Fibroblast of lung (primary cell): ENCODE measurements around the gene PLAC1. TPM values are rescaled to one million over a fixed set of nuclear protein-coding genes. Genes with fewer than 3 reads are reported as not detected.

Source experiments
- DNase-seq, 2 donors: peaks; one replicate each; pipeline versions ENCODE4 v3.0.0 to v3.0.0-alpha.2; 2010; ENCODE audit warnings: low read depth in 2 of 2
- H2AFZ ChIP-seq: 2 replicates; pipeline ENCODE4 v1.5.1; 2012; ENCODE audit warnings: low read length, control low read depth, inconsistent platforms
- H3K27ac ChIP-seq: 2 replicates; pipeline ENCODE4 v1.5.1; 2011; ENCODE audit warnings: low read length, control low read depth; ENCODE audit not compliant: insufficient read depth
- H3K27me3 ChIP-seq: 2 replicates; pipeline ENCODE4 v1.5.1; 2011; ENCODE audit warnings: mild to moderate bottlenecking, low read length; ENCODE audit not compliant: control insufficient read depth, insufficient read depth
- H3K36me3 ChIP-seq: 2 replicates; pipeline ENCODE4 v1.5.1; 2011; ENCODE audit warnings: low read length; ENCODE audit not compliant: control insufficient read depth, insufficient read depth
- H3K4me1 ChIP-seq: 2 replicates; pipeline ENCODE4 v1.5.1; 2011; ENCODE audit warnings: low read length; ENCODE audit not compliant: control insufficient read depth, insufficient read depth; ENCODE audit errors: extremely low read depth
- H3K4me2 ChIP-seq: 2 replicates; pipeline ENCODE4 v1.5.1; 2011; ENCODE audit warnings: low read length, control low read depth; ENCODE audit not compliant: insufficient read depth; ENCODE audit errors: extremely low read depth
- H3K4me3 ChIP-seq, 4 experiments: fragments of 200-600 bp in 1 of 4; sonication (generic) in 1 of 4; replicated peaks in 1 of 4; 2 replicates each; pipeline ENCODE4 v1.5.1; 2011 to 2016; ENCODE audit warnings: low read length in 4 of 4, low read depth in 3 of 4, mild to moderate bottlenecking in 3 of 4, control low read depth in 2 of 4, inconsistent platforms in 1 of 4, mixed read lengths in 1 of 4; ENCODE audit not compliant: insufficient read depth in 1 of 4; ENCODE audit errors: control extremely low read depth in 1 of 4
- H3K79me2 ChIP-seq: 2 replicates; pipeline ENCODE4 v1.5.1; 2012; ENCODE audit warnings: mild to moderate bottlenecking, low read length, inconsistent platforms; ENCODE audit not compliant: control insufficient read depth, insufficient read depth
- H3K9ac ChIP-seq: 2 replicates; pipeline ENCODE4 v1.5.1; 2011; ENCODE audit warnings: mild to moderate bottlenecking, low read length, control low read depth; ENCODE audit not compliant: insufficient read depth
- H3K9me3 ChIP-seq: 2 replicates; pipeline ENCODE4 v1.5.1; 2012; ENCODE audit warnings: low read depth, low read length; ENCODE audit not compliant: control insufficient read depth, insufficient read depth
- H4K20me1 ChIP-seq: 2 replicates; pipeline ENCODE4 v1.5.1; 2011; ENCODE audit warnings: low read length; ENCODE audit not compliant: control insufficient read depth, insufficient read depth; ENCODE audit errors: extremely low read depth
- CTCF ChIP-seq, 2 donors: IDR thresholded peaks in 1 of 2; conservative IDR thresholded peaks in 1 of 2; 1 replicate in 1 of 2; 2 replicates in 1 of 2; pipeline ENCODE4 v1.5.1; 2011 to 2012; ENCODE audit warnings: low read length in 2 of 2, control low read depth in 1 of 2, inconsistent platforms in 1 of 2, low read depth in 1 of 2, mild to moderate bottlenecking in 1 of 2
- EZH2 ChIP-seq: IDR thresholded peaks from 2 replicates; pipeline ENCODE4 v1.5.1; 2012; ENCODE audit warnings: low read length, control low read depth, mild to moderate bottlenecking; ENCODE audit errors: missing control alignments
- polyA minus RNA-seq: library from RNA; depleted of rRNA, polyadenylated mRNA; stranded (reverse); fragments of >200 nt; gene quantifications from 2 replicates; pipeline ENCODE4 v1.2.3, GENCODE V29; 2011; ENCODE audit warnings: low replicate concordance
- polyA plus RNA-seq, 2 donors: library from polyadenylated mRNA; depleted of rRNA in 1 of 2; stranded (reverse) in 1 of 2; unstranded in 1 of 2; fragments of >200 nt; gene quantifications; 2 replicates each; pipeline ENCODE4 v1.2.1, GENCODE V29; 2011 to 2012; ENCODE audit warnings: missing spikeins in 1 of 2
- total RNA-seq: library from RNA; depleted of rRNA; stranded (reverse); fragments of >200 nt; gene quantifications from 2 replicates; pipeline ENCODE4 v1.2.1, GENCODE V29; 2014

PLAC1 gene, protein sequence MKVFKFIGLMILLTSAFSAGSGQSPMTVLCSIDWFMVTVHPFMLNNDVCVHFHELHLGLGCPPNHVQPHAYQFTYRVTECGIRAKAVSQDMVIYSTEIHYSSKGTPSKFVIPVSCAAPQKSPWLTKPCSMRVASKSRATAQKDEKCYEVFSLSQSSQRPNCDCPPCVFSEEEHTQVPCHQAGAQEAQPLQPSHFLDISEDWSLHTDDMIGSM
- total RNA-seq: 0.17 and 0.26 TPM in 2 replicates
- 0.22 and 0.26 TPM in 2 replicates for polyA plus RNA-seq
- 0.20 TPM in 1 of 2 replicates, not detected in the other for polyA plus RNA-seq (2012)
- not detected in 2 replicates for polyA minus RNA-seq

DNA sequence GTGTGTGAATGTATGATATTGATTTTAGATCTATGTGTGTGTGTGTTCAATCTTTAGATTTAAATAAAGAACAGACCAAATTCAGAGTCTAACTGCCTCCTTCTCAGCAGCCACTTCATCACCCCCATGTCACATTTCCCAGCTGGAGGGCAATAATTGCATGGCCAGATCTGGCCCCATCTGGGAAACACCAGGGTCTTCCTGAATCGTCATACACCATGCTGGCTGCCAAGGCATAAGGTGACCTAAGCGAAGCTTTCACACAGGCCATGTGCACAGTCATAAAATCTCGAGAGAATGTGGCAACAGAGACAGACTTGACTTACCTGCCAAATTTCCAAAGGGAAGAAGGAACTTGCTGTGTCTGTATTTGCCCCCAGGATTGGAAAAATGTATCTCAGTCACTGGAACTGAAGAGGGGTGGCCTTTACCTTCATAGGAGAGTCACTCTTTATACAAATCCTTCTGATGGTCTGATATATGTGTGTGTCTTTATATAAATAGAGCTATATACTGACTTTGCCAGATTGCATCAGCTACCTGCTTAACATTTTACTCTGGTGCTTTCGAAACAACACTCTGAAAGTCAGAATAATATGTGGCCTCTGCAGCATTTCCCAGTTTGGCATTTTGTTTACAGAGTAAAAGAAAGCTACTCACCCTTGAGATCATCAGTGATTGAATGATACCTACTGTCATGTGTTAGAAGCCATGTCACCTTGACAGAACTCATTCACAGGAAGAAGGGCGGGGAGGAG is at the start of gene PLAC1:
Gene PLAC1, minus strand, starts transcription at position 470 of the 758 bp plus-strand sequence. CDS start 91,789 bp downstream, outside the sequence.
- Histone ChIP-seq H3K4me3 (no peak within 1 kb of the TSS), H4K20me1 (no peaks in the 10 kb centered on the region), H3K9me3 (no peaks in the 10 kb centered on the region), H3K4me1 (no peaks in the 10 kb centered on the region), H3K79me2 (no peaks in the 10 kb centered on the region), H3K9ac (no peak within 1 kb of the TSS), H3K27ac (no peak within 1 kb of the TSS), H3K36me3 (no peaks in the 10 kb centered on the region), H3K4me2 (no peak within 1 kb of the TSS), H2AFZ (no peak within 1 kb of the TSS), H3K27me3 (no peaks in the 10 kb centered on the region)
- no peak for DNase-seq
- TF ChIP-seq EZH2 (no peak), CTCF (conservative IDR thresholded peaks at IDR 0.05 in 1 of 2, IDR thresholded peaks at IDR 0.05 in 1 of 2; ENCODE audit: low read depth in 1 of 2, low read length in 2 of 2) (no peak)

DNA sequence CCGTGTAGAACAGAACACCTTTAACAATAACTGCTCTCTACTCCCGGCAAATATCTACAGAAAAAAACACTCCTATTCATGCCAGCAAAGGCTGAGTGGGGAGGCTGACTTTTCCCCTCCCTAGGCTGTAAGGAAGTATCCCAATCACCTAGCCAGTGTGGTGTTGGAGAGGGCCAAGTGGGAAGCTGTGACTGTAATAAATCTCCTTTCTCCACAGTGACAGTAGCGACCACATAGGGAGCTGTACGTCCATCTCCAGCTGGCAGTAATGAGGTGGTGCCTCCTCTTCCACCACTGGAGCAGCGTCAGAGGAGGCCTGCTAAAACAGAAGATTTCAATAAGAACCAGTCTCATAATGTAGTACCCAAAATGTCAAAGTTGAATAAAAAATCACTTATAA is 47.9 kb upstream of the PLAC1 start:
- H3K9me3 ChIP-seq: no peaks in the 10 kb centered on the region
- DNase-seq: no peak
- no peak overlapping the region for H2AFZ ChIP-seq
- no peak overlapping the region for H3K4me2 ChIP-seq
- H3K27ac ChIP-seq: no peak overlapping the region
- TF ChIP-seq CTCF (conservative IDR thresholded peaks at IDR 0.05 in 1 of 2, IDR thresholded peaks at IDR 0.05 in 1 of 2; ENCODE audit: low read depth in 1 of 2, low read length in 2 of 2): no peak
- no peak for TF ChIP-seq EZH2
- H3K4me1 ChIP-seq: no peaks in the 10 kb centered on the region
- H3K27me3 ChIP-seq: no peaks in the 10 kb centered on the region
- no peaks in the 10 kb centered on the region for H3K79me2 ChIP-seq
- no peaks in the 10 kb centered on the region for H4K20me1 ChIP-seq
- H3K36me3 ChIP-seq: no peaks in the 10 kb centered on the region
- H3K4me3 ChIP-seq: no peak overlapping the region
- H3K9ac ChIP-seq: no peak overlapping the region

GRCh38 chrX:134695999-134696398 is 37.7 kb upstream of the PLAC1 start:
- Histone ChIP-seq H3K4me2 (no peak overlapping the region), H3K9ac (no peak overlapping the region), H3K4me1 (peaks cover 4% of the 10 kb centered on the region), H3K27me3 (no peaks in the 10 kb centered on the region), H4K20me1 (no peaks in the 10 kb centered on the region), H3K79me2 (no peaks in the 10 kb centered on the region), H3K4me3 (no peak overlapping the region), H3K9me3 (no peaks in the 10 kb centered on the region), H3K27ac (no peak overlapping the region), H3K36me3 (no peaks in the 10 kb centered on the region), H2AFZ (no peak overlapping the region)
- TF ChIP-seq CTCF (conservative IDR thresholded peaks at IDR 0.05 in 1 of 2, IDR thresholded peaks at IDR 0.05 in 1 of 2; ENCODE audit: low read depth in 1 of 2, low read length in 2 of 2): no peak
- TF ChIP-seq EZH2: no peak
- no peak for DNase-seq
